WERI-Rb-1 (cell line): ENCODE results near the gene MSLN.

Experiments
- DNase-seq: peaks from one replicate; pipeline ENCODE4 v3.0.0-alpha.2; 2020
- H3K27ac ChIP-seq: fragments of 250-450 bp; sonication (Bioruptor Pico); 2 replicates; pipeline ENCODE4 v1.5.1; 2020; ENCODE audit warnings: mild to moderate bottlenecking, moderate library complexity
- H3K27me3 ChIP-seq: fragments of 250-450 bp; sonication (Bioruptor Pico); 2 replicates; pipeline ENCODE4 v1.5.1; 2021; ENCODE audit warnings: mild to moderate bottlenecking, low read depth, moderate library complexity; ENCODE audit not compliant: insufficient read depth, severe bottlenecking
- H3K36me3 ChIP-seq: fragments of 250-450 bp; sonication (Bioruptor Pico); 2 replicates; pipeline ENCODE4 v1.5.1; 2020; ENCODE audit warnings: mild to moderate bottlenecking, moderate library complexity
- H3K4me3 ChIP-seq: 2 replicates; pipeline ENCODE4 v1.5.1; 2011; ENCODE audit warnings: low read depth, mild to moderate bottlenecking, control low read depth, low read length
- H3K9me3 ChIP-seq: fragments of 250-450 bp; sonication (Bioruptor Pico); 2 replicates; pipeline ENCODE4 v1.5.1; 2021; ENCODE audit warnings: mild to moderate bottlenecking, moderate library complexity; ENCODE audit not compliant: severe bottlenecking
- CTCF ChIP-seq: IDR thresholded peaks from 2 replicates; pipeline ENCODE4 v1.5.1; 2011; ENCODE audit warnings: low read depth, mild to moderate bottlenecking, control low read depth, inconsistent platforms, low read length

Gene MSLN

GRCh38 chr16:799111-799947 lies 38.8 kb downstream of the MSLN start:
- DNase-seq, result no peak

DNA sequence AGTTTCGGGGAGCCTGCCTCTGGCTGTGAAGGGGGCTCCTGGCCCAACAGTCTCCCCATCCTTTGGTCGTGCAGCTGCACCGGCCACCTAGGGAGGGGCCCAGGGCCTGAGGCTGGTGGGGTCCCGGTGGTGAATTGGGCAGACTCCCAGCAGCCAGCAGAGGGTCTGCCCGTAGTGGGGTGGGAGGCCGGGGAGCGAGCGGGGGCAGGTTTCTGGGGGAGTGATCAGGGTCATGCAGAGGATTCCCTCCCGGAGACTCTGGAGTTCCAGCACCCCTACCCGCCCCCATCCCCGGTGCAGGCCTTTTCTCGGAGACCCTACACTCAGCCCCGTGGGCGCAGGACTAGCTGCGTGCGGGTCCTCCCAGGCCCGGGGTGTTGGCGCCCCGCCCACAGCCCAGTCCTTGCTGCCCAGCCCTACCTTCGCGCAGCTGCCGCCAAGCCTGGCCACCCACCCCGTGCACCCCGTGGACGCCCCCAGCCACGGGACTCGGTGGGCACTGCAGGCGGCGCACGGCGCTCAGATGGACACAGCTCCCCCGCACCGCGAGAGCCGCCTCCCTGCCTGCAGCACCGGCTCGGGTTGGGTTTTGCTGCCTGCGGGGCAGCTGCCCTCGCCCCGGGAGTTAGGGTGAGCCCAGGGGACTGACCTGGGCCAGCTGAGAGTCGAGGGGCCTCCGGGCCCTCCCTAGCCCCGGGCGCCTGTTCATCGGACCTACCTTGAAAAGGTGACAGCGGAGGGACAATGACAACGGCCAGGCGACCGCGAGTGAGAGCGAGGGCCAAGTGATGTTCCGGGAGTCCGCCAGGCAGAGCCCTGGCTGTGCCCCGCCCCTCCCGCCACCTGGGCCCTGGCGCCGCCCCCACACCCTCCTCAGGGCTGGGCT lies 39.7 kb downstream of the MSLN start, which contains the start of gene GNG13:
Gene GNG13, minus strand, starts transcription at position 787 of the 886 bp plus-strand sequence. CDS start 1,657 bp downstream, outside the sequence.
- DNase-seq, result peak; percentile 59
- H3K27me3 ChIP-seq, result no peaks in the 10 kb centered on the region
- no peak for TF ChIP-seq CTCF
- H3K9me3 ChIP-seq, result no peaks in the 10 kb centered on the region
- peak within 1 kb of the TSS; percentile 23 for H3K4me3 ChIP-seq
- H3K36me3 ChIP-seq, result peaks cover 19% of the 10 kb centered on the region
- no peak within 1 kb of the TSS for H3K27ac ChIP-seq

More at GRCh38 chr16:799111-799947, 38.8 kb downstream of the MSLN start:
- Histone ChIP-seq H3K36me3 (peaks cover 19% of the 10 kb centered on the region), H3K4me3 (no peak overlapping the region), H3K9me3 (no peaks in the 10 kb centered on the region), H3K27ac (no peak overlapping the region), H3K27me3 (no peaks in the 10 kb centered on the region)
- TF ChIP-seq CTCF, result no peak

GRCh38 chr16:800834-801511 lies 40.4 kb downstream of the MSLN start:
- Histone ChIP-seq H3K27ac (no peak overlapping the region), H3K36me3 (peaks cover 16% of the 10 kb centered on the region), H3K27me3 (no peaks in the 10 kb centered on the region), H3K9me3 (no peaks in the 10 kb centered on the region), H3K4me3 (no peak overlapping the region)
- DNase-seq, result no peak
- TF ChIP-seq CTCF, result no peak

DNA sequence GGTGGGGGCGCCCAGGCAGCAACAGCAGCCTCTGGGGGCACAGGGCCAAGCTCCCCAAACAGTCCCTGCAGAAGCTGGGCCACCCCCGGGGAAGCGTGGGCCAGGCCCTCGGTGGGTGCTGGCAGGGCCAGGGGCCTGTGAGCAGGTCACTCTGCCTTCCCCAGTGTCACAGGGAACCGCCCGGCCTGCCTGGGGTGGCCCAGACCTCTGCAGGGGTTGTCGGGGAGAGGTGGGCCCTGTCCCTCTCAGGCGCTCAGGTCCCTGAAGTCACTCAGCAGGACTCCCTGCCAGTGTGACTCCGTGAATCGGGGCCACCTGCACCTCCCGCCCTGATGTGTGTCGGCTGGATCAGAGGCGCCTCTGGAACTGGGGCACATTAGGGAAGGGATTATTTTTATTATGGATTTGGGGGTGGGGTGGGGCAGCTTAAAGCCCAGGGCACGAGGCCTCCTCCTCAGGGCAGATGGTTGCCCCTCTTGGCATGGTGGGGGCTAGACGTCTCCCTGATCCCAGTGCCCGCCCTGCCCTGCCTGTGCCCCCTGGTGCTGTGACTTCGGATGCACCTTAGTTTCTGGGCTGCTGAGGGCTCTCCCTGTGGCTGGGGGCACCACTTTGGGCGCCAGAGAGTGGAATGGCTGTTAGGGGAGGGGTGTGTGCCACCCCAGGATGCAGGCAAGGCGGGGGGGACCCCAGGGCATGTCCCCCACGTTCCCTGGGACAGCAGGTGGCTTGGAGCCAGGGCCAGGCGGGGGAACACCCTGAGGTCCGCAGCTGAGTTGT lies 41.2 kb downstream of the MSLN start:
- no peak overlapping the region for H3K4me3 ChIP-seq
- no peak for TF ChIP-seq CTCF
- peaks cover 8% of the 10 kb centered on the region for H3K36me3 ChIP-seq
- H3K27ac ChIP-seq, result no peak overlapping the region
- no peak for DNase-seq
- no peaks in the 10 kb centered on the region for H3K27me3 ChIP-seq
- H3K9me3 ChIP-seq, result no peaks in the 10 kb centered on the region

DNA sequence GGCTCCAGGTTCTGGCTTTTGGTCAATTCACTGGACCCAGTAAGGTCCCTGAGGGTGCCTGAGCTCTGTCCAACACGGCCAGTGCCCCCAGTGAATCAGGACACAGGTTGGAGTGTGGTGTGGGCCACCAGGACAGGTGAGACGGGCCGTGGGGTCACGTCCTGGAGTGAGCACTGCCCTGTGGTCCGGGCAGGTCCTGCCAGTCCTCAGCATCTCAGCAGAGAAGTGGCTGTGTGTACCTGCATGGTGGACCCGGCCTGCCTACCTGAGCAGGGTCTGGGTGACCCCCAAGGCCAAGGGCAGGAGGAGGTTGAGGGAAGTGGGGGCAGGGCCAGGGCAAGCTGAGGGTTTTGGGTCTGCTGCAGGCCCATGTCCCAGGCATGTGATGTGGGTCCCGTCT lies 41.9 kb downstream of the MSLN start:
- DNase-seq, result no peak
- no peaks in the 10 kb centered on the region for H3K27me3 ChIP-seq
- H3K9me3 ChIP-seq, result no peaks in the 10 kb centered on the region
- H3K36me3 ChIP-seq, result peaks cover 5% of the 10 kb centered on the region; the same call in 1 of the 2 replicates
- H3K27ac ChIP-seq, result no peak overlapping the region
- TF ChIP-seq CTCF, result no peak
- no peak overlapping the region for H3K4me3 ChIP-seq
